ENCODE measurements around the gene TSPAN33.
"Not testable (repeated sequence)": the region's sequence is repeated elsewhere in the genome, so short reads cannot be mapped to it uniquely, and the experiment has no call there.

Gene TSPAN33

GRCh38 chr7:129170441-129171021, 26.0 kb downstream of the TSPAN33 start:
- no peak for DNase-seq

DNA sequence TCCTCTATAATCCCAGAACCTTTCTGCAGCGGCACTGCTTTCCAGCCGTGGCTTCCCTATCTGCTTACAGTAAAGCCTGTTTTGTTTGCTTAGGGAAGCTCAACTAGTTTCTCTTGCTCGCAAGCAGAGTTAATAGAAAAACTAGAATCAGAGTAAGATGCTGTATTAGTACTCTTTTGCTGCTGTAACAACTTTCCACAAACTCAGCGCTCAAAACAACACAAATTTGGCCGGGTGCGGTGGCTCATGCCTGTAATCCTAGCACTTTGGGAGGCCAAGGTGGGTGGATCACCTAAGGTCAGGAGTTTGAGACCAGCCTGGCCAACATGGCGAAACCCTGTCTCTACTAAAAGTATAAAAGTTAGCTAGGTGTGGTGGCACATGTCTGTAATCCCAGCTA, 29.4 kb downstream of the TSPAN33 start:
- DNase-seq: not testable (repeated sequence)

GRCh38 chr7:129176916-129177710, 32.6 kb downstream of the TSPAN33 start:
- no peak for DNase-seq

GRCh38 chr7:129184981-129185670, 40.6 kb downstream of the TSPAN33 start:
- DNase-seq: no peak

GRCh38 chr7:129186749-129187260, 42.3 kb downstream of the TSPAN33 start:
- no peak for DNase-seq

DNA sequence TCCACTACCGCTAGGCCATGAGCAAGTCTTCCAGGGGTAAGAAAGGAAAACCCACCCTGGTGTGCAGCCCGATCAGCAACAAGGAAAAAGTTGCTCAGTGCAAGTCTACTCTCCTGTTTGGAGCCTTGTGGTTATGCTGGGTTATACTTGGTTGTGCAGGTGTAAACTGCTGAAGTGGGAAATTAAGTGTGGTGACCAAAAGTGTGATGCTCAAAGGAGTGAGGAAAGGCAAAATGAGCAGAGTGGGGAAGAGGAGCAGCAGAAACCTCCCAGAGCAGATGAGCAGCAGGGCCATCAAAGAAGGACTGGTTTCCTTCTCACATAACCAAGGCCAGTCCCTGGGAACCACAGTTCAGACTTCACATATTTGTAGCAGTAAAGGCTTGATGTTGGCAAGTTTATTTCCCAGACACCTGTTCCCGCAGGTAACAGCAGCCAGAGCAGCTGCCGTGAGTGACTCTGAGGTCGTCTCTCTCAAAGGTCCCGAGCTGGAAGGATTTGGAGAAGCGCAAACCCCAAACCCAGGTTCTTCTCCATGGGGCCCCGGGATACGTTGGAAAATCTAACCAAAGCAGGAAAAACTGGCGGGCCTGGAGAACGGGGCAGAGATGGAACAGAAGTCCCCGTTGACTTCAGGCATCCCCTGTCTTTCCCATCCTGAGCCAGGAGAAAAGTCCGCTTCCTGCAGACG, 43.3 kb downstream of the TSPAN33 start:
- DNase-seq: no peak

GRCh38 chr7:129188372-129188891, 43.9 kb downstream of the TSPAN33 start, which contains the start of gene SMO:
Gene SMO, plus strand, starts transcription at chr7:129188633. Its CDS starts 519 bp downstream, at chr7:129189152.
- DNase-seq: peak; percentile 17

GRCh38 chr7:129188892-129189660, 44.6 kb downstream of the TSPAN33 start:
- no peak for DNase-seq

GRCh38 chr7:129189661-129190310, 45.3 kb downstream of the TSPAN33 start:
- no peak for DNase-seq

DNA sequence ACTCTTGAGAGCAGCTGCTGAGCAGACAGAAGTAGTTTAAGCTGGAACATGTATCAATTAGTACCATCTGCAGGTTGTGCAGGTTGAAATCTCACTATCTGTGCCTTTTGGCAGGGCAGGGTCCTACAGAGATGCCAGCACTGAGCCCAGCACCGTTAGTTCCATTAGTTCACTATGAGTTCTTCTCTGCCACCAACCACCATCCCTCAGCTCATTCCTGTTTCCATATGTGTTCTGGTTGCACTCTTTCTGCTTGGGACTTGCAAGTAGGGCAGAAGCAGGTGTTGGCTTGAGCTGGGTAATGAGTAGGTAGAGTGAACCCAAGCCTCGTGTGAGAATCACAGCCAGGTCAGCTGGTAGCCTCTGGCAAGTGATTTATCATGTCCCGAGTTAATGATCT, 46.8 kb downstream of the TSPAN33 start:
- no peak for DNase-seq

DNA sequence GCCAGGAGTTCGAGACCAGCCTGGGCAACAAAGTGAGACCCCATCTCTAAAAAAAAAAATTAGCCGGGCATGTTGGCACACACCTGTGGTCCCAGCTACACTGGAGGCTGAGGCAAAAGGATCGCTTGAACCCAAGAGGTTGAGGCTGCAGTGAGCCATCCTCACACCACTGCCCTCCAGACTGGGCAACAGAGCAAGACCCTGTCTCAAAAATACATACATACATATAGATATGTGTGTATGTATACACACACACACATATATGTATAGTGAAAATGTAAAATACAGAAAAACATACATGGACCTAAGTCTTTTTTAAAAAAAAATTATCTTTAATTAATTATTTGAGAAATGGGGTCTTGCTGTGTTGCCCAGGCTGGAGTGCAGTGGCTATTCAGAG, 49.4 kb downstream of the TSPAN33 start:
- no peak for DNase-seq

- no peak for DNase-seq
These were observed 53.3 kb downstream of the TSPAN33 start for GRCh38 chr7:129197771-129198170.

- DNase-seq: no peak
These were observed 54.9 kb downstream of the TSPAN33 start for GRCh38 chr7:129199406-129199805.

DNA sequence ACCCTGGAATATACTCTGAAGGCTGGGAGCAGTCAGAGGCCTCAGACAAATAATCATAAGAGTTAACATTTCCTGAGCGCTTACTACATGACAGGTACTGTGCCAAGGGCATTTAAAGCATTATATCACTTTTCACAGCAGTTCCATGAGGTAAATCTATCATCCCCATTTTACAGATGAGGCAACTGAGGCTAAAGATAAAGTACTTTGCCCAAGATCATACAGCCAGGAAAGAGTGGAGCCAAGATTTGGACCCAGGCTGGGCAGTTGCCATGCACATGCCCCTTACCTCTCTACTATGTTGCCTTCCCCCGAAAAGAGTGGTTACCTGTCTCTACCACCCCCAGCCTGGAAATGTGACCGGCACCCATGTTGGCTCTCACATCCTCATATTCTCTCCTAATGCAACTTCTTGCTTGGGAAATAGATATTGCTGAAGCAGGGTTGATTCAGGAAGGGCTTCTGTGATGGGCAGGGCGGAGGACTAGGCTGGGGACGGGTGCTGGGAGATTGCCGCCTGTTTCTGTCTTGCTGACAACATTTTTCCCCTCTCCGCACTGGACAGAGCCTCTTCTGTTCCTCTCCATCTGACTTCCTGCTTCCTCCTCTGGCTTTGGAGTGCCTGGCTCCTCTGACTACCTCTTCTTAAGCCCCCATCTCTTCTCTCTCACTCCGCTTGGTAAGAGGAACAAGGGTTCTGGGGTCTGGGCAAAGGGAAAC, 57.7 kb downstream of the TSPAN33 start:
- DNase-seq: no peak

GRCh38 chr7:129203050-129203741, 58.7 kb downstream of the TSPAN33 start:
- no peak for DNase-seq

DNA sequence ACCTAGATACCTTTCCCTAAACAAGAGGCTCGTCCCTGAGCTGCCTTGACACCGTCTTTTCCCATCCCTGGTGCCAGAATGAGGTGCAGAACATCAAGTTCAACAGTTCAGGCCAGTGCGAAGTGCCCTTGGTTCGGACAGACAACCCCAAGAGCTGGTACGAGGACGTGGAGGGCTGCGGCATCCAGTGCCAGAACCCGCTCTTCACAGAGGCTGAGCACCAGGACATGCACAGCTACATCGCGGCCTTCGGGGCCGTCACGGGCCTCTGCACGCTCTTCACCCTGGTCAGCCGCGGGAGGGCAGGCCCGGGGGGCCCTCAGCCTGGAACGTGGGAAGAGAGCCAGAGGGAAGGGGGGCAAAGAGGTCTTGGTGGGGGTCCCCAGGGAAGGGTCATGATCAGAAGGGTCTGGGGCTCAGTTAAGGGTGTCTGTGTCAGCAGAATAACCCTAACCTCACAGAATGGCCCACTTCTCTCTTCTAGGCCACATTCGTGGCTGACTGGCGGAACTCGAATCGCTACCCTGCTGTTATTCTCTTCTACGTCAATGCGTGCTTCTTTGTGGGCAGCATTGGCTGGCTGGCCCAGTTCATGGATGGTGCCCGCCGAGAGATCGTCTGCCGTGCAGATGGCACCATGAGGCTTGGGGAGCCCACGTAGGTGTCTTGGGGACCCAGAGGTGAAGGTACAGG, 60.8 kb downstream of the TSPAN33 start:
- DNase-seq: no peak

- no peak for DNase-seq
These were observed 61.7 kb downstream of the TSPAN33 start for GRCh38 chr7:129205987-129206785.

DNA sequence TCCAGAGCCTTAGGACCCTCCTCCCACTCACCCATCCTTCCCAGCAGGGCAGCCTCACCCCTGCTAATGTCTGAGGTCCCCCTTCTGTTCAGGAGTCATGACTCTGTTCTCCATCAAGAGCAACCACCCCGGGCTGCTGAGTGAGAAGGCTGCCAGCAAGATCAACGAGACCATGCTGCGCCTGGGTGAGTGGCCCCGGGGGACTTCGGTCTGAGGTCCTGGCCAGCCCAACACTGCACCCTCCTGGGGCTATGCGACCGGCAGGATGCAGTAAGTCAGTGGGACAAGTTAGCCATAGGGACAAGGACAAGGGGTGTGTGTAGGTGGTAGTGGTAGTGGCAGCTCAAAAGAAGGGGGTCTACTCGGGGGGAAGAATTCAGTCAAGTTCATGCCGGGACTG, 64.2 kb downstream of the TSPAN33 start:
- no peak for DNase-seq
